ENCODE measurements around the gene PSMB4. TPM values are rescaled to one million over a fixed set of nuclear protein-coding genes. Genes with fewer than 3 reads are reported as not detected.
A peak's percentile ranks its signal among the peaks of the same experiment; 100 is the strongest.
"Not testable (repeated sequence)": the region's sequence is repeated elsewhere in the genome, so short reads cannot be mapped to it uniquely, and the experiment has no call there.

The PSMB4 gene
- 229 to 257 TPM (median 236 TPM) in 3 replicates for total RNA-seq
- long read RNA-seq, transcript PSMB4-201 (7 exons, 964 nt) = major isoform, 54 of 58 reads
- long read RNA-seq, partial matches to known transcripts = 2 of 58 reads
- long read RNA-seq, other reads (novel, unspliced or antisense) = 2 of 58 reads

DNA sequence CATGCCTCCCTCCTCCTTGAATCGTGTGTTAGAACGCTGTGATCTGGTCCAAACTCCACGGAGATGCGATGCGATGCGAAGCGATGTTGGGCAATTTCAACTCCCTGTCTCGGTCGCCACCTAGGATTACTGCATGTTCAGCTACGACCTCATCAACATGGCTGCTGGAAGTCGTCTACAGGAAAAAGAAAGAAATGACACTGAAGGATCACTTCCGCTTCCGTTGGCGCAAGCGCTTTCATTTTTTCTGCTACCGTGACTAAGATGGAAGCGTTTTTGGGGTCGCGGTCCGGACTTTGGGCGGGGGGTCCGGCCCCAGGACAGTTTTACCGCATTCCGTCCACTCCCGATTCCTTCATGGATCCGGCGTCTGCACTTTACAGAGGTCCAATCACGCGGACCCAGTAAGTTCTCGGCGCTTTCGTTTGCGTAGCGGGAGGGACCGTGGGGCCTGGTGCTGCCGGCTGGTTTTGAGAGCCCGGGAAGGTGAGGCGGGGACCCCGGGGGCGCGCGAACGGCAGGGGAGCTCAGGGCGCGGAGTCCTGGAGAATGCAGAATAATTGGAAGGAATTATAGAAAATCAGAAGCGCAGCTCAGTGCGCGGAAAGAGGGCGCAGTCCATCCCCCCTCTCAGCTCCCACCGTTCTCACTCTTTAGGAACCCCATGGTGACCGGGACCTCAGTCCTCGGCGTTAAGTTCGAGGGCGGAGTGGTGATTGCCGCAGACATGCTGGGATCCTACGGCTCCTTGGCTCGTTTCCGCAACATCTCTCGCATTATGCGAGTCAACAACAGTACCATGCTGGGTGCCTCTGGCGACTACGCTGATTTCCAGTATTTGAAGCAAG is at the start of gene PSMB4:
PSMB4 (plus strand) TSS at position 250 of the 848 bp plus-strand sequence; CDS start at position 265, 15 bp downstream.
- H3K27ac Mint-ChIP-seq (ENCODE audit: unreplicated experiment) = peak within 1 kb of the TSS; percentile 100
- no peaks in the 10 kb centered on the region for H3K27me3 Mint-ChIP-seq (ENCODE audit: low read depth)
- TF ChIP-seq, protein P1, sequence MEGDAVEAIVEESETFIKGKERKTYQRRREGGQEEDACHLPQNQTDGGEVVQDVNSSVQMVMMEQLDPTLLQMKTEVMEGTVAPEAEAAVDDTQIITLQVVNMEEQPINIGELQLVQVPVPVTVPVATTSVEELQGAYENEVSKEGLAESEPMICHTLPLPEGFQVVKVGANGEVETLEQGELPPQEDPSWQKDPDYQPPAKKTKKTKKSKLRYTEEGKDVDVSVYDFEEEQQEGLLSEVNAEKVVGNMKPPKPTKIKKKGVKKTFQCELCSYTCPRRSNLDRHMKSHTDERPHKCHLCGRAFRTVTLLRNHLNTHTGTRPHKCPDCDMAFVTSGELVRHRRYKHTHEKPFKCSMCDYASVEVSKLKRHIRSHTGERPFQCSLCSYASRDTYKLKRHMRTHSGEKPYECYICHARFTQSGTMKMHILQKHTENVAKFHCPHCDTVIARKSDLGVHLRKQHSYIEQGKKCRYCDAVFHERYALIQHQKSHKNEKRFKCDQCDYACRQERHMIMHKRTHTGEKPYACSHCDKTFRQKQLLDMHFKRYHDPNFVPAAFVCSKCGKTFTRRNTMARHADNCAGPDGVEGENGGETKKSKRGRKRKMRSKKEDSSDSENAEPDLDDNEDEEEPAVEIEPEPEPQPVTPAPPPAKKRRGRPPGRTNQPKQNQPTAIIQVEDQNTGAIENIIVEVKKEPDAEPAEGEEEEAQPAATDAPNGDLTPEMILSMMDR (IDR thresholded peaks at IDR 0.05) = peak; percentile 70
- peak within 1 kb of the TSS; percentile 84 for H3K4me3 Mint-ChIP-seq (ENCODE audit: unreplicated experiment)
- H3K9me3 Mint-ChIP-seq (ENCODE audit: low read depth) = peaks cover 2% of the 10 kb centered on the region
- H3K4me1 Mint-ChIP-seq (ENCODE audit: low read depth) = peaks cover 26% of the 10 kb centered on the region
- H3K36me3 Mint-ChIP-seq (ENCODE audit: low read depth) = peaks cover 23% of the 10 kb centered on the region
- no peak for DNase-seq (ENCODE audit: low spot score)

DNA sequence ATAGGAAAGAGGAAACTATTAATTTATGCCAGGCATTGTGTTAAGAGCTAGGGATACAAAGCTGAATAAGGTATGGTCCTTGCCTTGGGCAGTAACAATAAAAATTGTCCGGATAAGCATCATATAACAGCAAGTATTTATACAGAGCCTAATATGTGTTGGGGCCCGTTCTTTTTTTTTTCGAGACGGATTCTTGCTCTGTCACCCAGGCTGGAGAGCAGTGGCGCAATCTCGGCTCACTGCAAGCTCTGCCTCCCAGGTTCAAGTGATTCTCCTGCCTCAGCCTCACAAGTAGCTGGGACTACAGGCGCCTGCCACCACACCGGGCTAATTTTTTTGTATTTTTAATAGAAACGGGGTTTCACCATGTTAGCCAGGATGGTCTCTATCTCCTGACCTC is 49.0 kb upstream of the PSMB4 start:
- H3K4me1 Mint-ChIP-seq (ENCODE audit: low read depth) = peaks cover 25% of the 10 kb centered on the region
- not testable (repeated sequence) for DNase-seq (ENCODE audit: low spot score); H3K36me3 Mint-ChIP-seq (ENCODE audit: low read depth); H3K4me3 Mint-ChIP-seq (ENCODE audit: unreplicated experiment); H3K9me3 Mint-ChIP-seq (ENCODE audit: low read depth); H3K27me3 Mint-ChIP-seq (ENCODE audit: low read depth); H3K27ac Mint-ChIP-seq (ENCODE audit: unreplicated experiment)

DNA sequence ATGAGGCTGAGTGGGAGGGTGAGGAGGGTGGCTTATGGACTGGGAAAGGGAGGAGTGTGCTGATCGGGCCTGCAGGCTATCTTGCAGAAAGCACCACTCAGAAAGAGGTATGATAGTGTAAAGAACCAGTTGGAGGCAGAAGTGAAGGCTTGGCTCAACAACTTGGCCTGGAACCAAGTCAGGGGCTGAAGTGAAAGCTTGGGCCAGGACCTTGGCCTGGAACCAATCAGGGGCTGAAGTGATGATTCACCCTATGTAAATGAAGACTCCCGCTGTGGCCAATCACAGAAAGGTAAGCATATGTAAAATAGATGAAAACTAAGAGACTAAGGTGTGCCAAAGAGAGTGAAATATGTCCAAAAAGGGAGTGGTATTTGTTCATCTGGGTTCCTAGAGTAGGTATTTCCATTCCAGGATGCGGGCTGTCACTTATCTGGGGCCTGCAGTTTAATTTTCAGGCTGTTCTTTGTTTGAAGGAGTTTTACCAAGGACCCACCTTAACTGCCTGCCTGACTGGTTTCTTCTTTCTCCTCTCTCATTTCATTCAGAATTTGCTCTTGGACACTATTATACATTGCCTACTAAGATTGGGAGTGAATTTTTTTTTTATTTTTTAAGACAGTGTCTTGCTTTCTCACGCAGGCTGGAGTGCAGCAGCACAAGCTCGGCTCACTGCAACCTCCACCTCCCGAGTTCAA is 47.2 kb upstream of the PSMB4 start:
- TF ChIP-seq, protein P1 (IDR thresholded peaks at IDR 0.05) = no peak
- Mint-ChIP-seq H3K27ac (ENCODE audit: unreplicated experiment) (no peak overlapping the region), H3K4me1 (ENCODE audit: low read depth) (peaks cover 9% of the 10 kb centered on the region), H3K36me3 (ENCODE audit: low read depth) (no peaks in the 10 kb centered on the region), H3K4me3 (ENCODE audit: unreplicated experiment) (no peak overlapping the region), H3K27me3 (ENCODE audit: low read depth) (no peaks in the 10 kb centered on the region), H3K9me3 (ENCODE audit: low read depth) (no peaks in the 10 kb centered on the region)
- DNase-seq (ENCODE audit: low spot score) = peak; percentile 17

DNA sequence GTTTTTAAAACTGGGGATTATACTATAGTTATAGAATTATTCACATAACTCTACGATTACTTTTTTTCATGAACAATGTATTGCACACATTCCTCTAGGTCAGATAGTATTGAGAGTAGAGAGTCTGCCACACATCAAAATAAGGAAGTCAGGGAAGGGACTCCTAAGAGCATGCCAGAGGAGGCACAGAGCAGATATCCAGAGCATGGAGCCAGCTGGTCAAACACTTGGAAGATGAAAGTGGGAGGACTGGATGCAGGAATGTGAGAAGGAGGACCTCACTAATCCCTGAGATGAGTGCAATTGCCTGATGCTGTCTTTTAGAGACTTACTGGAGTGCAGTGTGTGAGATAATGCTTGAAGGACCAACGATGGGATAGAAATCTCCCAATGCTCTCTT is 42.7 kb upstream of the PSMB4 start:
- TF ChIP-seq, protein P1 (IDR thresholded peaks at IDR 0.05) = no peak
- Mint-ChIP-seq H3K27me3 (ENCODE audit: low read depth) (no peaks in the 10 kb centered on the region), H3K27ac (ENCODE audit: unreplicated experiment) (no peak overlapping the region), H3K9me3 (ENCODE audit: low read depth) (no peaks in the 10 kb centered on the region), H3K4me1 (ENCODE audit: low read depth) (no peaks in the 10 kb centered on the region), H3K36me3 (ENCODE audit: low read depth) (no peaks in the 10 kb centered on the region), H3K4me3 (ENCODE audit: unreplicated experiment) (no peak overlapping the region)
- no peak for DNase-seq (ENCODE audit: low spot score)

DNA sequence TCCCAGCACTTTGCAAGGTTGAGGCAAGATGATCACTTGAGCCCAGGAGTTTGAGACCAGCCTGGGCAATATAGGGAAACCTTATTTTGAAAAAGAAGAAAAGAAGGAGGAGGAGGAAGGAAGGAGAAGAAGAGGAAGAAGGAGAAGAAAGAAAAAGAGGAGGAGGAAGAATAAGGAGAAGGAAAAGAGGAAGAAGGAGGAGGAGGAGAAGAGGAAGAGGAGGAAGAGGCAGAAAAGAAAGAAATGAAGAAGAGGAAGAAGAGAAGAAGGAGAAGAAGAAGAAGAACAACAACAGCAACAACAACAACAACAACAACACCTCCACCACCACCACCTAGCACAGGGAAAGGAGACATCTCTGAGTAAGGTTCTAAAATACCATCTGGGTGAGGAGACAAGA is 37.5 kb upstream of the PSMB4 start:
- no peaks in the 10 kb centered on the region for H3K27me3 Mint-ChIP-seq (ENCODE audit: low read depth)
- H3K4me1 Mint-ChIP-seq (ENCODE audit: low read depth) = no peaks in the 10 kb centered on the region
- TF ChIP-seq, protein P1 (IDR thresholded peaks at IDR 0.05) = no peak
- no peak for DNase-seq (ENCODE audit: low spot score)
- peaks cover 3% of the 10 kb centered on the region for H3K36me3 Mint-ChIP-seq (ENCODE audit: low read depth)
- H3K27ac Mint-ChIP-seq (ENCODE audit: unreplicated experiment) = no peak overlapping the region
- no peak overlapping the region for H3K4me3 Mint-ChIP-seq (ENCODE audit: unreplicated experiment)
- H3K9me3 Mint-ChIP-seq (ENCODE audit: low read depth) = peaks cover 4% of the 10 kb centered on the region
